Activated CD4-positive, alpha-beta T cell treated with anti-CD3 and anti-CD28 coated beads, Interleukin-2, amount 10 ng/mL, durations not matched to agents 24 days and 14 days (primary cell): ENCODE data around the gene GPRC5A. TPM values are rescaled to one million over a fixed set of nuclear protein-coding genes. Genes with fewer than 3 reads are reported as not detected.
"Not testable (repeated sequence)": the region's sequence is repeated elsewhere in the genome, so short reads cannot be mapped to it uniquely, and the experiment has no call there.

ENCODE experiments used
- DNase-seq: peaks from one replicate; pipeline ENCODE4 v3.0.0; 2022
- H3K27ac Mint-ChIP-seq: one replicate; pipeline ENCODE4 v1.8.0; 2022; ENCODE audit warnings: mild to moderate bottlenecking, mixed read lengths
- H3K27me3 Mint-ChIP-seq: one replicate; pipeline ENCODE4 v1.8.0; 2022; ENCODE audit warnings: mixed read lengths
- H3K36me3 Mint-ChIP-seq: one replicate; pipeline ENCODE4 v1.8.0; 2022; ENCODE audit warnings: low read depth, mild to moderate bottlenecking, mixed read lengths
- H3K4me1 Mint-ChIP-seq: one replicate; pipeline ENCODE4 v1.8.0; 2021; ENCODE audit warnings: mixed read lengths
- H3K4me3 Mint-ChIP-seq: one replicate; pipeline ENCODE4 v1.8.0; 2022; ENCODE audit warnings: mild to moderate bottlenecking, moderate library complexity, mixed read lengths
- H3K9me3 Mint-ChIP-seq: one replicate; pipeline ENCODE4 v1.8.0; 2021; ENCODE audit warnings: mixed read lengths
- intact Hi-C: fragments of 100-400 bp; cut with micrococcal nuclease; formaldehyde crosslinking; loops from one replicate; pipeline ENCODE4 v1.15.1; 2023
- total RNA-seq: library from RNA; stranded (reverse); gene quantifications from 2 replicates; pipeline ENCODE4 v1.2.3, GENCODE V29; 2022

GPRC5A gene, protein sequence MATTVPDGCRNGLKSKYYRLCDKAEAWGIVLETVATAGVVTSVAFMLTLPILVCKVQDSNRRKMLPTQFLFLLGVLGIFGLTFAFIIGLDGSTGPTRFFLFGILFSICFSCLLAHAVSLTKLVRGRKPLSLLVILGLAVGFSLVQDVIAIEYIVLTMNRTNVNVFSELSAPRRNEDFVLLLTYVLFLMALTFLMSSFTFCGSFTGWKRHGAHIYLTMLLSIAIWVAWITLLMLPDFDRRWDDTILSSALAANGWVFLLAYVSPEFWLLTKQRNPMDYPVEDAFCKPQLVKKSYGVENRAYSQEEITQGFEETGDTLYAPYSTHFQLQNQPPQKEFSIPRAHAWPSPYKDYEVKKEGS
- total RNA-seq, result not detected in 2 replicates

DNA sequence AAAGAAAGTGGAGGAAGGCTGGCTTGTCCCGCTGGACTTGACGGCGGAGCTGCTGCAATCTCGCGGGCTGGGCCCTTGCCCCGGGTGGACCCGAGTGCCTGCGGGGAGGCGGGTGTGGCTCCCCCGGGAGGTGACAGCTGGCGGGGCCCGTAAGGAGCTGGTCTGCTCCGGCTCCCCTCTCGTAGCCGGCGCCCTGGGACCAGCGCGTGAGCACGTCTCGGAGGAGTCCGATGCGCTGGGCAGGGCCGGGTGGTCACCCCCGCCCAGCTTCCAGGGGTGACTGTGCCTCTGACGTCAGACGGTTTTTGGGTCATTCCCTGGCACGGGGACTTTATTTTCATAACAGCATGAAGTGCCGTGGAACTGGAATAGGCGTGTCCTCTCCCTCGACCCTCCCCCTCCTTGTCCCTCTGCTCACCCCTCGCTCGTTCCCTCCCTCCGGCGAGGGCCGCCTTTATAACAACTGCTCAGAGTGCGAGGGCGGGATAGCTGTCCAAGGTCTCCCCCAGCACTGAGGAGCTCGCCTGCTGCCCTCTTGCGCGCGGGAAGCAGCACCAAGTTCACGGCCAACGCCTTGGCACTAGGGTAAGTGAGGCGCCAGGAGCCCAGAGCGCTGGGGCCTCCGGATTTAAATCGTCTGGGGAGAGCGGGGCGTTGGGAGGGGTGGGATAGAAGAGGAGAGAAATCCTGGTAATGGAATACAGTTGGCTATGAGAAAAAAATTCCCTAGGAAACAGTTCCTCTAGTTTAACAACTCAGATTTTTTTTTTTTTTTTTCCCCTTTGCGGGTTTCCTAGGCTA, at the start of gene GPRC5A:
GPRC5A (plus strand) TSS at position 483 of the 801 bp plus-strand sequence. CDS start 16,688 bp downstream, outside the sequence.
- intact Hi-C loops, result no loop called here
- Mint-ChIP-seq H3K4me3 (peak within 1 kb of the TSS; percentile 84), H3K9me3 (no peaks in the 10 kb centered on the region), H3K4me1 (peaks cover 9% of the 10 kb centered on the region), H3K36me3 (no peaks in the 10 kb centered on the region), H3K27ac (peak within 1 kb of the TSS; percentile 70), H3K27me3 (peaks cover 49% of the 10 kb centered on the region)
- peak; percentile 72 for DNase-seq

DNA sequence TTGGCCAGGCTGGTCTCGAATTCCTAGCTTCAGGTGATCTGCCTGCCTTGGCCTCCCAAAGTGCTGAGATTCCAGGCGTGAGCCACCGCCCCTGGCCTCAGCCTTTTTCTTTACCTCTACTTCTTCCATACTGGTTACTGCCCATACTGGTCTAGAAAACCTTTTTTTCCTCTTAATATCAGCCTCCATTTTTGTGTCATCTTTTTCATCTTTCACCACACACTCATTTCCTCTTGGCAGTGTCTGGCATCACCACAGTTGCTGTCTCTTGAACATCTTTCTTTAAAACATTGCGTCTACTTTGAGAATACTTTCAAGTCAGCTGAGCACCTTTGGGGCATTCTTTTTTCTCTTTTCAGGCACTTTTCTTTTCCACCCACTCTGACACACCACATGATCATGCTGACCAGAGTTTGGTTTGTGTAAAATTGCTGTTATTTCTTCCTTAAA, 45.5 kb upstream of the GPRC5A start:
- DNase-seq, result no peak
- Mint-ChIP-seq H3K4me3 (no peak overlapping the region), H3K36me3 (peaks cover 16% of the 10 kb centered on the region), H3K27me3 (no peaks in the 10 kb centered on the region), H3K9me3 (peaks cover 2% of the 10 kb centered on the region), H3K27ac (no peak overlapping the region), H3K4me1 (peaks cover 12% of the 10 kb centered on the region)
- intact Hi-C loops, result no loop called here

DNA sequence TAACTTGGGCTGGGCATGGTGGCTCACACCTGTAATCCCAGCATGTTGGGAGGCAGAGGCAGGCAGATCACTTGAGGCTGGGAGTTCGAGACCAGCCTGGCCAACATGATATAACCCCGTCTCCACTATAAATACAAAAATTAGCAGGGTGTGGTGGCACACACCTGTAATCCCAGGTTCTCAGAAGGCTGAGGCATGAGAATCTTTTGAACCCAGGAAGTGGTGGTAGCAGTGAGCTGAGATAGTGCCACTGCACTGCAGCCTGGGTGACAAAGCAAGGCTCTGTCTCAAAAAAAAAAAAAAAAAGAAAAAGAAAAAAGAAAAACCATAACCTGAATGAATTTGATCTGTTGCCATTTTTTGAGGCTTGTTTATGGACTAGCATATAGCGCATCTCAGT, 44.6 kb upstream of the GPRC5A start:
- intact Hi-C loops, H3K9me3 Mint-ChIP-seq, H3K27ac Mint-ChIP-seq, H3K4me3 Mint-ChIP-seq, H3K27me3 Mint-ChIP-seq: not testable (repeated sequence)
- peak; percentile 63 for DNase-seq
- Mint-ChIP-seq H3K4me1 (peaks cover 12% of the 10 kb centered on the region), H3K36me3 (peaks cover 23% of the 10 kb centered on the region)

DNA sequence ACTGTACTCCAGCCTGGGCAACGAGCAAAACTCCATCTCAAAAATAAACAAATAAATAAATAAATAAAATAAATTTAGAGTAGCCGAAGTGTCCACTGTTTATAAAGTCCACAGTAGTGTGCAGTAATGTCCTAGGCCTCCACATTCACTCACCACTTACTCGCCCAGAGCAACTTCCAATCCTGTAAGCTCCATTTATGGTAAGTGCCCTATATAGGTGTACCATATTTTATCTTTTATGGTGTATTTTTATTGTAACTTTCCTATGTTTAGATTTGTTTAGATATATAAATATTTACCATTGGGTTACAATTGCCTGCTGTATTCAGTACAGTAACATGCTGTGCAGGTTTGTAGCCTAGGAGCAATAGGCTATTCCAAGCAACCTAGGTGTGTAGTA, 37.9 kb upstream of the GPRC5A start:
- intact Hi-C loops, result no loop called here
- Mint-ChIP-seq H3K36me3 (peaks cover 13% of the 10 kb centered on the region), H3K4me1 (no peaks in the 10 kb centered on the region), H3K4me3 (no peak overlapping the region), H3K27ac (no peak overlapping the region), H3K9me3 (peaks cover 4% of the 10 kb centered on the region), H3K27me3 (no peaks in the 10 kb centered on the region)
- no peak for DNase-seq

DNA sequence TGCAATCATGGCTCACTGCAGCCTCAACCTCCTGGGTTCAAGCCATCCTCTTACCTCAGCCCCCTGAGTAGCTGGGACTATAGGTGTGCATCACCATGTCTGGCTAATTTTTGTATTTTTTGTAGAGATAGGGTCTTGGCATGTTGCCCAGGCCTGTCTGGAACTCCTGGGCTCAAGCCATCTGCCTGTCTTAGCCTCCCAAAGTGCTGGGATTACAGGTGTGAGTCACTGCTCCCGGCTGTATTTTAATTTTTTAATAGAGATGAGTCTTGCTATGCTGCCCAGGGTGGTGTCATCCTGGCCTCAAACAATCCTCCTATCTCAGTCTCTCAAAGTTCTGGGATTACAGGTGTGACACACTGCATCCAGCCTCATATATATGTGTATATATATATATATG, 31.7 kb upstream of the GPRC5A start:
- no peak overlapping the region for H3K27ac Mint-ChIP-seq
- peaks cover 2% of the 10 kb centered on the region for H3K4me1 Mint-ChIP-seq
- H3K4me3 Mint-ChIP-seq, result no peak overlapping the region
- no peaks in the 10 kb centered on the region for H3K27me3 Mint-ChIP-seq
- intact Hi-C loops, result no loop called here
- H3K9me3 Mint-ChIP-seq, result no peaks in the 10 kb centered on the region
- H3K36me3 Mint-ChIP-seq, result peaks cover 9% of the 10 kb centered on the region
- DNase-seq, result no peak

DNA sequence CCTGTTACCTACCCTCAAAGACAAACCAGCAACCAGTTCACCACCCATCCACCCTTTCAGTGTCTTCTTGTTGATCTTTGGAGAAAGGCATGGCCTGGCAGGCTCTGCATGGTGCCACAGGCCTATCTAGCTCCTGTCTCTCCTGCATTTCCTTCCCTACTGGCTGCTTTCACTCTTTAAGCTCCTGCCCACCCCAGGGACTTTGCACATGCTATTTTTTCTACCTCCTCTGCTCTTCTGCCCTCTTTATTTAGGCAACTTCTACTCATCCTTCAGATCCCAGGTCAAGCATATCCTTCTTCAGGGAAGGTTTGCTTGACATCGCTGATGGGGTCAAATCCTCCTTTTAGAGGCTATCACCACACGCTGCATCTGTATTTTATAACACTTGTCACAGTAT, 27.1 kb upstream of the GPRC5A start:
- intact Hi-C loops, result no loop called here
- Mint-ChIP-seq H3K27ac (no peak overlapping the region), H3K36me3 (peaks cover 10% of the 10 kb centered on the region), H3K4me1 (peaks cover 2% of the 10 kb centered on the region), H3K9me3 (no peaks in the 10 kb centered on the region), H3K27me3 (no peaks in the 10 kb centered on the region), H3K4me3 (no peak overlapping the region)
- DNase-seq, result no peak

DNA sequence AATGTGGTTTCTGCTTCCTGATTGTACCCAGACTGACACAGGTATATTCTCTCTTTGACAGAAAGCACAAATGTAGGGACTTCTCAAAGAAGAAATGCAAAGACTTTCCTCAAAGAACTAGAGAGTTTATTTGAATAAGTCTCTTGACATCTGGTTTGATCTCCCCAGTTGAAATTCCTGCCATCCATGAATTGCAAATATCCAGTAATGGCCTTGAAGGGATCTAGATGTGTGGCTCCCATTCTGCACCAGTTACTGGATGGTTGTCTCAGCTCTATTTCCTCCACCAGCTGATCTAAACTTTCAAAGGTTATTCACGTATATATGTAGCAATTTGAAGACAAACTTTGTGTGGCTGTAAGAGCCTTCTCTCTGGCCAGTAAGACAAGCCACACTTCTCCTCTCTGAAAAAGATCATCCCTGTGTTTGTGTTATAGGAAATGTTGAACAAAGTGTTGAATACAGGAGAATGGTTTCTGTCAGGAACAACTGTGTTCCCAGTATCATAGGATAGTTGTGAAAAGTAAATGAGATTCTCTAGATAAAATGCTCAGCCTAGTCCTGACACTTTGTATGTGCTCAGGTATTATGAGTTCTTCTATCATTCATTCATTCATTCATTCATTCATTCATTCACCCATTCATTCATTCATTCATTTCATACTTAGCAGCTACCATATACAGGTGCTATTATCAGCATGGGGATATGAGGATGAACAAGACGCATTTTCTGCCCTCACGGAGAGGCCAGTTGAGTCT, 22.7 kb upstream of the GPRC5A start:
- Mint-ChIP-seq H3K27ac (no peak overlapping the region), H3K4me3 (no peak overlapping the region), H3K4me1 (no peaks in the 10 kb centered on the region), H3K9me3 (no peaks in the 10 kb centered on the region), H3K36me3 (peaks cover 8% of the 10 kb centered on the region), H3K27me3 (no peaks in the 10 kb centered on the region)
- DNase-seq, result no peak
- intact Hi-C loops, result no loop called here

DNA sequence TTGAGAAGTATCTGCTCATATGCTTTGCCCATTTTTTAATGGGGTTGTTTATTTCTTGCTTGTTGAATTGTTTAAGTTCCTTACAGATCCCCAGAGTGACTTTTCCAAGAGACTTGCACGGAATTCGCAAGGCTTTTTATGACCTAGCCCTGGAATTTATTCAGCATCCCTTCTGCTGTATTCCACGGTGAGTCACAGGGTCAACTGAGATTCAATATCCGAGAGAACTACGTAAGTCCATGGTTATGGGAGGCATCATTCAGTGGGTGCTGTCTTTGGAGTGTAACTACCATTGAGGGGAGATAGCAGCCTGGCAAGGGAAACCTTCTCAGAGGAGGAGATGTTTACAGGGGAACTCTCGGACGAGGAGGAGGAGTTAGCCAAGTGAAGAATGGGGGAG, 20.9 kb upstream of the GPRC5A start:
- Mint-ChIP-seq H3K36me3 (peaks cover 7% of the 10 kb centered on the region), H3K27ac (no peak overlapping the region), H3K27me3 (no peaks in the 10 kb centered on the region), H3K4me1 (no peaks in the 10 kb centered on the region), H3K9me3 (no peaks in the 10 kb centered on the region), H3K4me3 (no peak overlapping the region)
- intact Hi-C loops, result no loop called here
- no peak for DNase-seq

DNA sequence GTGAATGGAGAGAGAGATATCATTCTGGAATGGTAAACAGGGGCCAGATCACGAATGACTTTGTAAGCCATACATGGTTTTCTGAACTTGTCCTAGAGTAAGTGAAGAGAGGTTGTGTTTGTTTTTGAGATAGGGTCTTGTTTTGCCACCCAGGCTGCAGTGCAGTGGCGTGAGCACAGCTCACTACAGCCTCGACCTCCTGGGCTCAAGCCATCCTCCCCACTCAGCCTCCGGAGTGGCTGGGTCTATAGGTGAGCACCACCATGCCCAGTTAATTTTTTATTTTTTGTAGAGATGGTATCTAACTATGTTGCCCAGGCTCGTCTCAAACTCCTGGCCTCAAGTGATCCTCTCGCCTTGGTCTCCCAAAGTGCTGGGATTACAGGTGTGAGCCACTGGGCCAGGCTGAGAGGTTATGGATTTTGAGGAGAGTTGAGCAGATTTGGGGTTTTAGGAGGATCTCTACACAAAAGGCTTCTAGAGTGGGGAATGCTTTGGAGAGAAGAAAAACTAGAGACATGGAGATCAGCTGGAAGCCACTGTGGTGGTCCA, 19.7 kb upstream of the GPRC5A start:
- Mint-ChIP-seq H3K27ac (no peak overlapping the region), H3K4me1 (no peaks in the 10 kb centered on the region), H3K4me3 (no peak overlapping the region), H3K36me3 (peaks cover 5% of the 10 kb centered on the region), H3K9me3 (no peaks in the 10 kb centered on the region), H3K27me3 (no peaks in the 10 kb centered on the region)
- intact Hi-C loops, result no loop called here
- DNase-seq, result no peak

DNA sequence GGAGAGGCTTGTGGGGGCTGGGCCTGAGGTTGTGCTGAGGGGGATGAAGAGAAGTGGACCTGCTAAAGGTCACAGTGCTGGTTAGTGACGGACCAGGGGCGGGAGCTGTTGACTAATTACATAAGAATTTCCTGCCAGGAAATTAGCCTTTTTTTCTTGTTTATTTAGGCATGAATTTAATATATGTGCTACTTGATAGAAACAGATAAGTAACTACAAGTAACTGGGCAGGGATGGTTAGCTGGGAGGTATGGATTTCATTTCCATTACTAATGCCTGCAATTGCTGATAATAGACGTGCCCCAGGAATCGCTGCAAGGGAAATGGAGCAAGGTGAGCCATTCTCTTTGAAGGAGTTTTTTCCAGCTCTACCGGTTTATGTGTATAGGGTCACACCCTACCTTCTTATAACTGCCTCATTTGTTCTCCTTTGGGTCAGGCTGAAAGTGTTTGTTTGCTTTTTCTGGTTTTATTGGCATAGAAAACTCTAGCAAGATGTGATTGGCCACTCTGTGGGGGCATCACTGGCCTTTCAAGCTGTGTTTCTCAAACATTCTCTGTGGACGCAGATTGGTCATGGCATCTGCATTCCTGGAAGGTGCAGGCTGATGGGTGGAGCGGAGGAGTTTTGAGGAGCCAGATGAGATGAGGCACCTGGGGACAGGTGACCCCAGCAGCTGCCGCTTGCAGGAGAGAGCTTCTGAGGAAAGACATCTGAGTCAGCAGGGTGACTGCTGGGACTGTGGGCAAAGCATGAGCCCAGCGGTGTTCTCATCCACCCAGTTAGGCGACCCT, 19.0 kb upstream of the GPRC5A start:
- intact Hi-C loops, result no loop called here
- no peaks in the 10 kb centered on the region for H3K27me3 Mint-ChIP-seq
- DNase-seq, result no peak
- H3K9me3 Mint-ChIP-seq, result no peaks in the 10 kb centered on the region
- peaks cover 4% of the 10 kb centered on the region for H3K36me3 Mint-ChIP-seq
- no peak overlapping the region for H3K4me3 Mint-ChIP-seq
- peak overlapping the region; percentile 14 for H3K27ac Mint-ChIP-seq
- no peaks in the 10 kb centered on the region for H3K4me1 Mint-ChIP-seq

DNA sequence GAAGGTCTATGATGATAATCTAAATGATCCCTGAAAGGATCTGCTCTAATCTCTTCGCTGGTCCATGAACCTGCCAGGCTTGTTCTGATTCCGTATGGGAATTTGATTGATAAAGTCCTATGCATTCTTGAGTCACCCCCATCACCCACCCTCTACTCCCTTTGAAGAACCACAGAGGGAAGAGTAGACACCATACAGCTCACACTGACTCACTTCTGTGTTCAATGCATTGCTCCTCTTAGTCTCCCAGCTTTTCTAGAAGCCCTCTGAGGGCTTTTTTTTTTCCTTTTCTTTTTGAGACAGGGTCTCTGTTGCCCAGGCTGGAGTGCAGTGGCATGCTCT, 18.5 kb upstream of the GPRC5A start:
- Mint-ChIP-seq H3K4me1 (no peaks in the 10 kb centered on the region), H3K27ac (no peak overlapping the region), H3K27me3 (no peaks in the 10 kb centered on the region), H3K9me3 (no peaks in the 10 kb centered on the region), H3K36me3 (peaks cover 4% of the 10 kb centered on the region), H3K4me3 (no peak overlapping the region)
- DNase-seq, result no peak
- intact Hi-C loops, result no loop called here

DNA sequence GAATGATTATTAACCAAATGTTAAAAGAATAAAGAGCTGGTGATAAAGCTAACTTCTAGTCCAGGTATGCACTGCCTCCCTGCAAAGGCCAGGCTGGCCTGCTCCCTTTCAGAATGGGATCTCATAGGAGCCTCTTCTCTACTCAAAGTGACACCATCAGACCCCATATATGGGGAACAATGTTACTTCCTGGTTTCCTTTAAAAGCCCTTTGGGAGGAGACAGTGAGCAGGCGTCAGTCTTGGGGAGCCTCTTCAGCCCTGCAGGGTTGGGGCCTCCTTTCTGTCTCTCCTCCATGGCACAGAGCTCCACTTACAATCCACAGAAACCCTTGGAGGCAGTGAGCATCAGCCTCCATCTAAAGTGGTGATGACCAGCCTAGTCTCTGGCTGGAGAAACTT, 17.3 kb upstream of the GPRC5A start:
- H3K9me3 Mint-ChIP-seq, result no peaks in the 10 kb centered on the region
- no peak overlapping the region for H3K4me3 Mint-ChIP-seq
- no peak for DNase-seq
- peaks cover 4% of the 10 kb centered on the region for H3K36me3 Mint-ChIP-seq
- no peaks in the 10 kb centered on the region for H3K27me3 Mint-ChIP-seq
- intact Hi-C loops, result no loop called here
- H3K27ac Mint-ChIP-seq, result no peak overlapping the region
- no peaks in the 10 kb centered on the region for H3K4me1 Mint-ChIP-seq

DNA sequence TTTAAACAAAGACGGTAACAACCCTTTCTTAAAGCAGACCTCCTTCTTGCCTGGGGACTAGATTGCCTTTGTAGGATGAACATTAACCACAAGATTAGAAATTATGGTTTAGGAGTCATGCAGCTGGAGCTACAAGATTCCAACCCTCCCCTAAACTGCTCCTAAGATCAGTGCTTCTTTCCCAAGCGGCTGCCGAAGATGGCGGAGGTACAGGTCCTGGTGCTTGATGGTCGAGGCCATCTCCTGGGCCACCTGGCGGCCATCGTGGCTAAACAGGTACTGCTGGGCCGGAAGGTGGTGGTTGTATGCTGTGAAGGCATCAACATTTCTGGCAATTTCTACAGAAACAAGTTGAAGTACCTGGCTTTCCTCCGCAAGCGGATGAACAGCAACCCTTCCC, 16.1 kb upstream of the GPRC5A start:
- H3K27ac Mint-ChIP-seq, DNase-seq, H3K27me3 Mint-ChIP-seq, H3K4me1 Mint-ChIP-seq, H3K9me3 Mint-ChIP-seq, H3K4me3 Mint-ChIP-seq, intact Hi-C loops, H3K36me3 Mint-ChIP-seq: not testable (repeated sequence)
